ENCODE measurements around the gene PPP2R5E.

The PPP2R5E gene

DNA sequence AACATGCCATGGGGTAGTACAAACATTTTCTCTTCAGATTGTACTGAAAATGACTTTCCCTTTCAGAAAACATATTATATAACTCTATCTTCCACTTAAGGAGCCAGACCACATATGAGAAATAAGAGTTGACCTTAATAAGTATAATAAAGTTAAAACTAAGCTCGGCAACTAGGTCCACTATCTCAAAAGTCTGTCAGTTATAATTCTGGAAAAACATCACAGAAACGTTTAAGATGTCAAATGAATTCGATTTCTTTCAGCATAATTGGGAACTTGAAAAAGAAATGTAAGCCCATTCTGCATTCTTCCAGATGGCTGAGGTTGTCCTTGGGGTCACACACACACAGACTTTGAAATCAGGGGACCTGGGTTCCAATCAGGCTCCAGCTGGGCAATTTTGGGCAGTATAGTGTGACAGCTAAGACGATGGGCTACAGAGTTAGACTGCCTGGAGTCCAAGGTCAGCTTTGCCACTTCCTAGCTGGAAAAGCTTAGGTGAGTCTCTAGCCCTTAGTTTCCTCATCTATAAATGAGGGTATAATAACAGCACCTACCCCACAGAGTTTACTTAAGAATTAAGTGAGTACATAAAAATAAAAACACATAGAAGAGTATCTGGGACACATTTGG is 75.6 kb downstream of the PPP2R5E start:
- no peak overlapping the region for H3K4me3 ChIP-seq (replicated peaks; ENCODE audit: low read depth, low read length)
- no peak for DNase-seq (ENCODE audit: extremely low read depth, low read depth)
- TF ChIP-seq, protein P1, sequence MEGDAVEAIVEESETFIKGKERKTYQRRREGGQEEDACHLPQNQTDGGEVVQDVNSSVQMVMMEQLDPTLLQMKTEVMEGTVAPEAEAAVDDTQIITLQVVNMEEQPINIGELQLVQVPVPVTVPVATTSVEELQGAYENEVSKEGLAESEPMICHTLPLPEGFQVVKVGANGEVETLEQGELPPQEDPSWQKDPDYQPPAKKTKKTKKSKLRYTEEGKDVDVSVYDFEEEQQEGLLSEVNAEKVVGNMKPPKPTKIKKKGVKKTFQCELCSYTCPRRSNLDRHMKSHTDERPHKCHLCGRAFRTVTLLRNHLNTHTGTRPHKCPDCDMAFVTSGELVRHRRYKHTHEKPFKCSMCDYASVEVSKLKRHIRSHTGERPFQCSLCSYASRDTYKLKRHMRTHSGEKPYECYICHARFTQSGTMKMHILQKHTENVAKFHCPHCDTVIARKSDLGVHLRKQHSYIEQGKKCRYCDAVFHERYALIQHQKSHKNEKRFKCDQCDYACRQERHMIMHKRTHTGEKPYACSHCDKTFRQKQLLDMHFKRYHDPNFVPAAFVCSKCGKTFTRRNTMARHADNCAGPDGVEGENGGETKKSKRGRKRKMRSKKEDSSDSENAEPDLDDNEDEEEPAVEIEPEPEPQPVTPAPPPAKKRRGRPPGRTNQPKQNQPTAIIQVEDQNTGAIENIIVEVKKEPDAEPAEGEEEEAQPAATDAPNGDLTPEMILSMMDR (IDR thresholded peaks at IDR 0.05; ENCODE audit: low read depth, low read length, missing control alignments), result no peak

- DNase-seq (ENCODE audit: extremely low read depth, low read depth), result no peak
- TF ChIP-seq, protein P1 (IDR thresholded peaks at IDR 0.05; ENCODE audit: low read depth, low read length, missing control alignments), result no peak
Observed at GRCh38 chr14:63465347-63465746, 77.8 kb downstream of the PPP2R5E start.

GRCh38 chr14:63460680-63461369 is 82.4 kb downstream of the PPP2R5E start:
- TF ChIP-seq, protein P1 (IDR thresholded peaks at IDR 0.05; ENCODE audit: low read depth, low read length, missing control alignments), result no peak
- no peak overlapping the region for H3K4me3 ChIP-seq (replicated peaks; ENCODE audit: low read depth, low read length)
- no peak for DNase-seq (ENCODE audit: extremely low read depth, low read depth)

More at GRCh38 chr14:63465347-63465746, 77.8 kb downstream of the PPP2R5E start:
- no peak overlapping the region for H3K4me3 ChIP-seq (replicated peaks; ENCODE audit: low read depth, low read length)

- H3K4me3 ChIP-seq (replicated peaks; ENCODE audit: low read depth, low read length), result no peak overlapping the region
- no peak for DNase-seq (ENCODE audit: extremely low read depth, low read depth)
- TF ChIP-seq, protein P1 (IDR thresholded peaks at IDR 0.05; ENCODE audit: low read depth, low read length, missing control alignments), result no peak
Observed at GRCh38 chr14:63459738-63460137, 83.4 kb downstream of the PPP2R5E start.

GRCh38 chr14:63457498-63457897 is 85.7 kb downstream of the PPP2R5E start:
- H3K4me3 ChIP-seq (replicated peaks; ENCODE audit: low read depth, low read length), result no peak overlapping the region
- TF ChIP-seq, protein P1 (IDR thresholded peaks at IDR 0.05; ENCODE audit: low read depth, low read length, missing control alignments), result no peak
- no peak for DNase-seq (ENCODE audit: extremely low read depth, low read depth)

GRCh38 chr14:63454863-63455622 is 88.1 kb downstream of the PPP2R5E start:
- TF ChIP-seq, protein P1 (IDR thresholded peaks at IDR 0.05; ENCODE audit: low read depth, low read length, missing control alignments), result no peak
- peak; percentile 14 for DNase-seq (ENCODE audit: extremely low read depth, low read depth)
- no peak overlapping the region for H3K4me3 ChIP-seq (replicated peaks; ENCODE audit: low read depth, low read length)

Measured in HFF-Myc (cell line).